Skeletal muscle satellite cell (primary cell): ENCODE data around the gene GASK1A.

Experiments used
- H3K27me3 ChIP-seq: 2 replicates; pipeline ENCODE4 v1.7.0; 2013; ENCODE audit warnings: low read length; ENCODE audit not compliant: control insufficient read depth, insufficient read depth
- H3K36me3 ChIP-seq: 2 replicates; pipeline ENCODE4 v1.7.0; 2013; ENCODE audit warnings: mild to moderate bottlenecking, control low read depth, low read length; ENCODE audit not compliant: insufficient read depth
- H3K4me1 ChIP-seq: 2 replicates; pipeline ENCODE4 v1.7.0; 2013; ENCODE audit warnings: low read length; ENCODE audit not compliant: control insufficient read depth, insufficient read depth
- H3K4me2 ChIP-seq: 2 replicates; pipeline ENCODE4 v1.7.0; 2013; ENCODE audit warnings: mild to moderate bottlenecking, low read length
- H3K4me3 ChIP-seq: 2 replicates; pipeline ENCODE4 v1.7.0; 2013; ENCODE audit warnings: low read length
- H3K9ac ChIP-seq: 2 replicates; pipeline ENCODE4 v1.7.0; 2013; ENCODE audit warnings: mild to moderate bottlenecking, low read depth, low read length, moderate library complexity
- H3K9me3 ChIP-seq: replicated peaks from 2 replicates; pipeline ENCODE4 v1.7.0; 2013; ENCODE audit warnings: mild to moderate bottlenecking, control low read depth, low read length

Gene GASK1A

DNA sequence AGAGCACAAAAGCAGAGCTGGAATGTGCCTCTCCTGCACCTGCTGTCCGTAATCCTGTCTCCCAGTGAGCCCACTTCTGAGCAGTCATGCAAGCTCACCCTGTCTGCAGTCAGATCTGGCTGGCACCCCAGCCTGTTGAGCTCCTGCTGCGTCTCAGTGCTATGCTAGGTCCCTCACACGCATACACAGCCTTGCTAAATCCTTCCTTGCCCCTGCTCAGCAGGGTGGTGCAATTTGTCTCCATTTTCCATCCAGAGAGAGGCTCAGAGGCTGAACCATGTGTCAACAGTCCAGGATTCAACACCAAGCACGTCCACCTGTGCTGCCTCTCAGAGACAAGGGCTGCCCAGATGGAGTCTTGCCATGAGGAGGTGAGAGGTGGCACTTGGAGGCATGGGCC, 115.7 kb downstream of the GASK1A start:
- Histone ChIP-seq H3K27me3 (no peaks in the 10 kb centered on the region), H3K4me2 (no peak overlapping the region), H3K4me1 (no peaks in the 10 kb centered on the region), H3K36me3 (no peaks in the 10 kb centered on the region), H3K4me3 (no peak overlapping the region), H3K9ac (no peak overlapping the region), H3K9me3 (no peaks in the 10 kb centered on the region)

DNA sequence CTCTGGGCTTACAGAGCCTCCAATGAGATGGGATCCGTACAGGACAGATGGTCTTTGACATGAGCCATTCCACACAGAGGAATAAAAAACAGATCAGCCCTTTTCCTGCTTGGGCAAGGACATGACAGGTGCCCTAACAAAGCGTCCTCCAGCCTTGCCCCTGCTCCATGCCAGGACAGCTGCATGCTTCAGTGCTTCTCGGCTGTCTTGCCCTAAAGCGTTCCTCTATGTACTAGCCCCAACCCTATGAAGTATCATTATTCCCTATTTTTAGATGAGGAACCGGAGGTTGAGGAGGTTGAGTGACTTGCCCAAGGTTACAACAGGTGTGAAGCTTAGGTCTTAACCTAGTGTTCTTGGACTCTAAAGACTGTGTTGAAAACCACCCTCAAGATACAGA, 116.3 kb downstream of the GASK1A start:
- no peaks in the 10 kb centered on the region for H3K4me1 ChIP-seq
- H3K4me2 ChIP-seq = no peak overlapping the region
- H3K4me3 ChIP-seq = no peak overlapping the region
- H3K9ac ChIP-seq = no peak overlapping the region
- H3K9me3 ChIP-seq = no peaks in the 10 kb centered on the region
- no peaks in the 10 kb centered on the region for H3K36me3 ChIP-seq
- H3K27me3 ChIP-seq = no peaks in the 10 kb centered on the region

DNA sequence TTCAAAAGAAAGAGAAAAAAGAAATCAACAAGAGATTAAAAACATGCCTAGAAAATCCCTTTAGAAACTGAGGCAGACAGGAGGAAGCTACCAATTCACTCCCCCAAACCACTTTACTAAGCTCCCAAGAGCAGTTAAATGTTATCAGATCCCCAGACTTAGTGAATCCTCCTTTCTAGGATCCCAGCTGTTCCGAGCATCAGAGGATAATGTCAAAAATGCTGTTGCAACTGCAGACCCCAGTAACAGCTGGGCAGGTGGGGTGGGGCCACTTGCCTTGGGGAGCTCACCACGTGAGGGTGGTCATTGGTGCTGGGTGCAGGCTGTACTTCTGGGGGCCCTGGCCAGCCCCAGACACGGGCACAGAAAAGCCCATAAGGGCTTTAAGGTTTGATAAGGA, 117.7 kb downstream of the GASK1A start:
- H3K27me3 ChIP-seq = no peaks in the 10 kb centered on the region
- H3K9me3 ChIP-seq = no peaks in the 10 kb centered on the region

DNA sequence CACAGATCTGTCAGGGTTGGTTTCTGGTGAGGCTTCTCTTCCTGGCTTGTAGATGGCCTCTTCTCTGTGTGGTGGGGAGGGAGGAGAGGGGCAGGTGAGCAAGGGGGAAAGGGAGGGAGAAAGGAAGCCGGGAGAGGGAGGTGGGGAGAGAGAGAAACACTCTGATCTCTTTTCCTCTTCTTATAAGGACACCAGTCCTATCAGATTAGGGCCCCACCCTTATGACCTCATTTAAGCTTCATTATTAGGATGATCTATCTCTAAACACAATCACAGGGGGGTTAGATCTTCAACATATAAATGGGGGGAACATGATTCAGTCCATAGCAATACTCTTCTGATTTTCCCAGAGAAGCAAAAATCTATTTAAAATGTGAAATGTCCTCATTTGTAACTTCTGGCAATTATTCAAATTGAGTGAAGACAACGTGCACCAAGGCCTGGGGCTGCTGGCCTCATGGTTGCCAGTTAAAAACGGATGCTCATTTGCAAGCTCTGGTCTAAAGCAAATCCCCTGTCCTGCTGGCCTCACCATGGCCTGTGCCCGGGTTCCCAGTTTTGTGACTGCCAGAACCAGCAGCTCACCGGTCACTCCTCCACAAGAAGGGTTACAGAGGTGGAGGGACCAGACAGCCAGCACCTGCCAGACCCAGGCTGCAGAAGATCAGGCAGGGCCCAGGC, 118.4 kb downstream of the GASK1A start:
- H3K4me1 ChIP-seq = no peaks in the 10 kb centered on the region
- no peaks in the 10 kb centered on the region for H3K27me3 ChIP-seq
- H3K36me3 ChIP-seq = no peaks in the 10 kb centered on the region
- H3K4me2 ChIP-seq = no peak overlapping the region
- H3K4me3 ChIP-seq = no peak overlapping the region
- H3K9ac ChIP-seq = no peak overlapping the region
- no peaks in the 10 kb centered on the region for H3K9me3 ChIP-seq

More for the DNA sequence above, 117.7 kb downstream of the GASK1A start:
- no peaks in the 10 kb centered on the region for H3K36me3 ChIP-seq
- H3K4me2 ChIP-seq = no peak overlapping the region
- no peak overlapping the region for H3K9ac ChIP-seq
- no peaks in the 10 kb centered on the region for H3K4me1 ChIP-seq
- no peak overlapping the region for H3K4me3 ChIP-seq

DNA sequence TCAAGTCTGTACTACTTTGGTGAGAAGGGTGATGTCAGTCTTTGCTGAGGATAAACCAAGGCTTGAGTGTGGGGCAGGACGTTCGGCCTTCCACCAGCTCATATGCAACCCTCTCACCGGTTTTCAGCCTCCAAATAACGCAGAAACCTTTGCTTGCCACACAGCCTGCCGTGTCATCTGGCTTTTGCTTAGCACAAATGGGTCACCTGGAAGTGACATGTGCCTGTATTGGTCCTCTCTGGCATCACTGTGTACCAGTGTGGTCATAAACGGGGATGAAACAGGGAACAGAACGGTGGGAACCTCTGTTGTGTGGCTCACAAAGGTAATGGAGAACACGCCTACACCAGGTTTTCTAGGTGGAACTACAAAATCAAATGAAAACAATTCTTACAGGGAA, 119.7 kb downstream of the GASK1A start:
- no peak overlapping the region for H3K4me2 ChIP-seq
- no peaks in the 10 kb centered on the region for H3K4me1 ChIP-seq
- H3K9me3 ChIP-seq = no peaks in the 10 kb centered on the region
- H3K36me3 ChIP-seq = no peaks in the 10 kb centered on the region
- H3K9ac ChIP-seq = no peak overlapping the region
- H3K27me3 ChIP-seq = no peaks in the 10 kb centered on the region
- no peak overlapping the region for H3K4me3 ChIP-seq

DNA sequence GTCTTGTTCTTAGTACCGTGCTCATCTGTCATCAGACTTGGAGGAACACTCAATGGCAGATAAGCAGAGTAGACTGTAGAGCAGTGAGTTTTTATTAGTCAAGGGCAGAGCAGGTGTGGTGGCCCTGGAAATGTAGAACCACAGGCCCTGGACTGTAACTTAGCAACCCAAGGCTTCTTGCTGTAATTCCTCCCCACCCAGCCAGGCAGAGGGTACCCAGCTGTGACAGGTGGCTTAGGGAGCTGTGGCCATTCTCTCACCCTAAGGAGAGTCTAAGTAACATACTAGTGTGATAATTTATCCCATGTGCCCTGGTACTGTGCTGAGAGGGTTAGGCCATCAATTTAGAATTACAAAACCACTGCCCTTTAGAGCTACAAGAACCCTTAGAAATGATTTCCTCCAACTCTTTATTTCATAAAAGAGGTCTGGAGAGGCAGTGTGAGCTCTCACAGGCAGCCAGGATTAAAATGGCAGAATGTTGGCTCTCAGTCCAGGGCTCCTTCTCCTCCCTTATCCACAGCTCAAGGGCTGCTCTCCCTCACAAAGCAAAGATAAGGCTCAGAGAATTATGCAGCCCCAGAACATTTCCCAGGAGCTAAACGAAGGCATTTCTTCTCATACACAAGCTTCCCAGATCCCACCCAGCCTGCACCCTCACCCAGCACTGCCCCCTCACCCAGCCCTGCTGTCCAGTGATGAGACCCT, 123.8 kb downstream of the GASK1A start:
- Histone ChIP-seq H3K36me3 (no peaks in the 10 kb centered on the region), H3K4me1 (no peaks in the 10 kb centered on the region), H3K4me2 (no peak overlapping the region), H3K9me3 (no peaks in the 10 kb centered on the region), H3K9ac (no peak overlapping the region), H3K27me3 (no peaks in the 10 kb centered on the region), H3K4me3 (no peak overlapping the region)

DNA sequence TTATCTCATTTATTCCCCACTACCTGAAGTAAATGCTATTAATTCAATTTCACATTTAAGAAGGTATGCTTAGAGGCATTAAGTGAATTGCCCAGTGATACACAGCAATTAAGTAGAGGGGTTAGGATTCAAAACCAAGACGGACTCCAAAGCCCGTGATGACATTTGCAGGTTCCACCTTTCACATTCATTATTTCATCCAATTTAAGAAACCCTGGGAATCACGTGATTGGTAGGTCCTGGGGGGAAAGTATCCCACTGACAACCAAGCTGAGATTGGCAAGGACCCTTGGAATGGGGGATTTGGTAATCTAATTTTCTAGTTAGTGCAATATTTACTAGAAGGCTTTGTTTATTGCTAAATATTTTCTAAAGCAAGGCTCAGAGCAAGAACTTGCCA, 124.9 kb downstream of the GASK1A start:
- Histone ChIP-seq H3K9me3 (no peaks in the 10 kb centered on the region), H3K4me2 (peak overlapping the region; percentile 80), H3K4me3 (no peak overlapping the region), H3K27me3 (no peaks in the 10 kb centered on the region), H3K4me1 (no peaks in the 10 kb centered on the region), H3K9ac (no peak overlapping the region), H3K36me3 (no peaks in the 10 kb centered on the region)

DNA sequence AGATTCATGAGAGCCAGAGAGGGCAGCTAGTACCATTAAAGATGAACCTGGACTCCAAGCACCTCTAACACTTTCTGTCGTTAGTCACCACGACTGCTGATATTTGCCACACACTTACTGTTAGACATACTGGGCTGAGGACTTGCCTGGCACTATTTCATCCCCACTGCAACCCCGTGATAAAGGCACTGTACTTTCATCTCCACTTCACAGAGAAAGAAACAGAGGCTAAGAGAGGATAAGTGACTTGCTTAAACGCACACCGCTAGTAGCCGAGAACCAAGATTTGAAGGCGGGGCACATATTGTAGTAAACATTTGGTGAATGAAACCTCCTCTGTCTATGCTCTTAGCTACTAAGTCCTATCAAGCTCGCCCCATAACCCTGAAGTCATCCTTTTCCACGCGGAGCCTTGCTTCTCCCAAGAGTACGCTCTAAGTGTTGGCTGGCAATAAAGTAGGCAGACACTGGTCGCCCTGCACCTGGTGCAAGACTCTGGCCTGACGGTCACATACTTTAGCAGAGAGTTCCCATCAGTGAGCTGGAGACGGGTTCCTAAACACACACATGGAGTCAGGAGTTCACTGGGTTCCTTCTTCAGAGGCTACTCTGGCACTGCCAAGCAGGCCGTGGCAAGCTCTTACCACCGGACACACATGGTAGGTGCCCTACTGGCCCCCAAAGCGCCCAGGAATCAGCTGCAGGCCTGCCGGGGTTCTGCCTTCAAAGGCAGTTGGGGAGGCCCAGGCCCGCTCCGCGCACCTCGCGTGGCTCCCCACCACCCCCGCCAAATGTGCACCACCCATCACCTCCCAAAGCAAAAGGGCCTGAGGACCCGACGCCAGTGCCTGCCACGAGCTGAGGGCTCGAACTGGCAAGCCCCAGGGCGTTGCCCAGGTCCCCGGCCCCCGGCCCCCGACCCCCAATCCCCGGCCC, 125.8 kb downstream of the GASK1A start:
- Histone ChIP-seq H3K27me3 (no peaks in the 10 kb centered on the region), H3K9me3 (no peaks in the 10 kb centered on the region), H3K4me2 (peak overlapping the region; percentile 80), H3K4me1 (no peaks in the 10 kb centered on the region), H3K9ac (peak overlapping the region; percentile 21), H3K4me3 (peak overlapping the region; percentile 94), H3K36me3 (no peaks in the 10 kb centered on the region)

DNA sequence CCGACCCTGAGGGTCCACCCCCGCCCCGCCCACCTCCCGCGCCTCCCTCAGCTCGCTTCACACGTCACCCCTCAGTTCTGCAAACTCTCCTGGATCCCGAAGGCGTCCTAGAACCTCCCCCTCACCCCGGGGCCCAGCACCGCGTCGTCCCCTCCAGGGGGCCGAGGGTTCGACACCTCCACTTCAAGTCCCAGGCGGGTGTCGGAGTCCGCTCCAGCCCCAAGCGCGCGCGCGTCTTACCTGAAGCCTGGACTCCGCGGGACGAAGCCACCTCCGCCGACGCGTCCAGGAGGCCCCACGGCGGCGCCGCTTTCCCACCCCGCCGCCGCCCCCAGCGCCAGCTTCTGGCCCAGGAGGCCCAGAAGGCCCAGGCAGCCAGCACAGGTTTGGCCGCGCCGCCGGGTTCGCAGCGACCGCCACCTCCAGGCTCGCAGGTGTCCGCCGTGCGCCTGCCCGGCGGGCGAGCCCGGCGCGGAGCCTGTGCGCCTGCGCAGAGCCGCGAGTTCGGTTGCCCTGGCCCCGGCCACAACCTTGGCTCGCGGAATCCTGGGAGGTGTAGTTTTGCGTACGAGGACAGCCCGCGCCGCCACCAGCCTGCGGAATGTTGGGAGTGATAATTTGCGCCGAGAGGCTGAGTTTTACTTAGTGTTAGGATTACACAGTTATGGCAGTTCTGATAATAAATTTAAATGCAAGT, 126.6 kb downstream of the GASK1A start, which contains the start of gene POMGNT2:
Gene POMGNT2, minus strand, starts transcription at position 484 of the 697 bp plus-strand sequence. CDS start 24,648 bp downstream, outside the sequence.
- Histone ChIP-seq H3K9me3 (no peaks in the 10 kb centered on the region), H3K4me1 (no peaks in the 10 kb centered on the region), H3K9ac (peak within 1 kb of the TSS; percentile 83), H3K27me3 (no peaks in the 10 kb centered on the region), H3K4me3 (peak within 1 kb of the TSS; percentile 94), H3K4me2 (peak within 1 kb of the TSS; percentile 80), H3K36me3 (no peaks in the 10 kb centered on the region)

DNA sequence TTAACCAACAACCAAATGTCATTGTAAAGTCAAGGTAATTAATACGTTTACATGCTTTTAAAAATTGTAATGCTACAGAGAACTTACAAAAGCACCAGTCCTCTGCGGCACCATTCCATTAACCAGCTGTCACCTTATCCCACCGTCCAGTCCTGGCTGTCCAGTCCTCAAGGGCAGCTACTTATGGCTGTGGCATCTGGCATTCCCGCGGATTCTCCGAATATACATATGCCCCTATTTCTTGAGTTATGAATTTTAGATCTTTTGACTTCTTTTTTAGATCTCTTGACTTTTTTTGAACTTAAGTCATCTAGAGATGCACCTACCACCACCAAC, 127.2 kb downstream of the GASK1A start:
- H3K4me1 ChIP-seq = no peaks in the 10 kb centered on the region
- H3K9ac ChIP-seq = no peak overlapping the region
- peaks cover 5% of the 10 kb centered on the region for H3K27me3 ChIP-seq
- H3K9me3 ChIP-seq = no peaks in the 10 kb centered on the region
- H3K36me3 ChIP-seq = no peaks in the 10 kb centered on the region
- peak overlapping the region; percentile 94 for H3K4me3 ChIP-seq
- H3K4me2 ChIP-seq = peak overlapping the region; percentile 80
